ENCODE data around the gene PTEN. TPM values are rescaled to one million over a fixed set of nuclear protein-coding genes. Genes with fewer than 3 reads are reported as not detected.

PTEN gene
- total and polyA plus RNA-seq, 2 experiments from 2014 or later: 20.8 to 64.0 TPM

- TF ChIP-seq NANOG (IDR thresholded peaks at IDR 0.05; ENCODE audit: borderline replicate concordance) (no peak), POLR2AphosphoS5 (IDR thresholded peaks at IDR 0.05; ENCODE audit: low read depth) (no peak), JUNB (IDR thresholded peaks at IDR 0.05; ENCODE audit: unreplicated experiment) (no peak), CREB1 (CRISPR knock-in tag; IDR thresholded peaks at IDR 0.05; ENCODE audit: low read depth) (no peak), STAT1 (IDR thresholded peaks at IDR 0.05; ENCODE audit: unreplicated experiment) (no peak), EZH2 (IDR thresholded peaks at IDR 0.05; ENCODE audit: low read depth, unreplicated experiment) (no peak), REST (IDR thresholded peaks at IDR 0.05; ENCODE audit: unreplicated experiment) (no peak), ZNF114 (CRISPR knock-in tag; IDR thresholded peaks at IDR 0.05) (no peak), ZNF331 (CRISPR knock-in tag; IDR thresholded peaks at IDR 0.05; ENCODE audit: low read depth) (no peak), ETS1 (IDR thresholded peaks at IDR 0.05) (no peak), EZH2phosphoT487 (IDR thresholded peaks at IDR 0.05; ENCODE audit: unreplicated experiment) (no peak)
Observed at GRCh38 chr10:87952612-87953011, 89.2 kb downstream of the PTEN start (continued).

GRCh38 chr10:87956055-87956454 is 92.6 kb downstream of the PTEN start:
- H3K27me3 Mint-ChIP-seq (ENCODE audit: insufficient read depth, low read depth, poor library complexity): no peaks in the 10 kb centered on the region
- peaks cover 3% of the 10 kb centered on the region; the same call in 2 of the 3 replicates for H3K4me1 Mint-ChIP-seq
- no peak overlapping the region for H3K4me2 ChIP-seq
- H4K20me1 ChIP-seq (replicated peaks; ENCODE audit: insufficient read depth): no peaks in the 10 kb centered on the region
- no peaks in the 10 kb centered on the region for H3K9me2 ChIP-seq (ENCODE audit: insufficient read depth)
- no peak overlapping the region for H3K4me3 Mint-ChIP-seq
- no peaks in the 10 kb centered on the region for H3K79me2 ChIP-seq (replicated peaks; ENCODE audit: insufficient read depth)
- H3K27ac Mint-ChIP-seq: no peak overlapping the region
- no peak overlapping the region for H2AFZ ChIP-seq
- H3K27me3 ChIP-seq (ENCODE audit: insufficient read depth): no peaks in the 10 kb centered on the region
- H3K36me3 Mint-ChIP-seq (ENCODE audit: low read depth): peaks cover 19% of the 10 kb centered on the region
- no peak for ATAC-seq
- no peaks in the 10 kb centered on the region for H3K9me3 Mint-ChIP-seq
- peaks cover 9% of the 10 kb centered on the region; the same call in 1 of the 2 replicates for H3K36me3 ChIP-seq (ENCODE audit: insufficient read depth)
- H3K27ac ChIP-seq (ENCODE audit: low read depth): no peak overlapping the region
- no peak for DNase-seq (ENCODE audit: low spot score)
- H3K4me1 ChIP-seq (ENCODE audit: insufficient read depth): peaks cover 7% of the 10 kb centered on the region; the same call in 1 of the 2 replicates
- no peak overlapping the region for H3K4me3 ChIP-seq
- H3F3A ChIP-seq (replicated peaks; ENCODE audit: low read depth): no peaks in the 10 kb centered on the region
- TF ChIP-seq ETS1 (IDR thresholded peaks at IDR 0.05): no peak
- no peak for TF ChIP-seq EZH2phosphoT487 (IDR thresholded peaks at IDR 0.05; ENCODE audit: unreplicated experiment)
- no peak for TF ChIP-seq POLR2AphosphoS5 (IDR thresholded peaks at IDR 0.05; ENCODE audit: low read depth)
- no peak for TF ChIP-seq NANOG (IDR thresholded peaks at IDR 0.05; ENCODE audit: borderline replicate concordance)
- no peak for TF ChIP-seq ZNF462 (CRISPR knock-in tag; IDR thresholded peaks at IDR 0.05)

Data from GM23338 (cell line).